CD4-positive, alpha-beta memory T cell (primary cell): ENCODE results near the gene TEDC1. TPM values are rescaled to one million over a fixed set of nuclear protein-coding genes. Genes with fewer than 3 reads are reported as not detected.

ENCODE experiments used
- CTCF ChIA-PET: fragments of 350-600 bp; sonication (Branson Sonifier 250); formaldehyde crosslinking; loops from one replicate; lab custom pipeline; 2021; ENCODE audit warnings: inconsistent platforms; ENCODE audit not compliant: partially characterized antibody; lab: Charles Lee
- POLR2A ChIA-PET: fragments of 350-600 bp; sonication (Branson Sonifier 250); formaldehyde crosslinking; loops from one replicate; lab custom pipeline; 2021; ENCODE audit not compliant: partially characterized antibody; lab: Charles Lee
- DNase-seq, 5 donors: peaks; one replicate each; pipeline versions ENCODE4 v3.0.0 to v3.0.0-alpha.2; 2020 to 2022; ENCODE audit warnings: mixed read lengths in 1 of 5
- H3K27ac ChIP-seq: one replicate; pipeline ENCODE4 v1.7.0; 2013; ENCODE audit warnings: low read depth, low read length
- H3K27me3 ChIP-seq: 2 replicates; pipeline ENCODE4 v1.7.0; 2013; ENCODE audit warnings: mild to moderate bottlenecking, low read length, moderate library complexity; ENCODE audit not compliant: insufficient read depth
- H3K36me3 ChIP-seq: 2 replicates; pipeline ENCODE4 v1.7.0; 2013; ENCODE audit warnings: mild to moderate bottlenecking, low read length, moderate library complexity; ENCODE audit not compliant: insufficient read depth
- H3K4me1 ChIP-seq: 2 replicates; pipeline ENCODE4 v1.7.0; 2013; ENCODE audit warnings: mild to moderate bottlenecking, low read length, moderate library complexity; ENCODE audit not compliant: insufficient read depth
- H3K4me3 ChIP-seq, 2 donors: one replicate each; pipeline ENCODE4 v1.7.0; 2013; ENCODE audit warnings: low read length in 2 of 2, mild to moderate bottlenecking in 1 of 2
- H3K9me3 ChIP-seq, 2 donors: one replicate each; pipeline ENCODE4 v1.7.0; 2013; ENCODE audit warnings: low read length in 2 of 2, control low read depth in 1 of 2; ENCODE audit not compliant: control insufficient read depth in 1 of 2
- H3K27ac Mint-ChIP-seq, 7 donors: one replicate each; pipeline ENCODE4 v1.8.0; 2020 to 2021; ENCODE audit warnings: mixed read lengths in 7 of 7, mild to moderate bottlenecking in 6 of 7, inconsistent platforms in 3 of 7, moderate library complexity in 3 of 7
- H3K27me3 Mint-ChIP-seq, 2 donors: one replicate each; pipeline ENCODE4 v1.8.0; 2020 to 2021; ENCODE audit warnings: mixed read lengths in 2 of 2
- H3K36me3 Mint-ChIP-seq, 2 donors: one replicate each; pipeline ENCODE4 v1.8.0; 2020 to 2021; ENCODE audit warnings: mixed read lengths in 2 of 2, inconsistent platforms in 1 of 2, mild to moderate bottlenecking in 1 of 2
- H3K4me1 Mint-ChIP-seq, 4 donors: one replicate each; pipeline ENCODE4 v1.8.0; 2020 to 2021; ENCODE audit warnings: mixed read lengths in 4 of 4, mild to moderate bottlenecking in 1 of 4
- H3K4me3 Mint-ChIP-seq, 8 donors: one replicate each; pipeline ENCODE4 v1.8.0; 2020 to 2021; ENCODE audit warnings: mixed read lengths in 8 of 8, mild to moderate bottlenecking in 7 of 8, moderate library complexity in 6 of 8, inconsistent platforms in 3 of 8
- H3K9me3 Mint-ChIP-seq, 8 donors: one replicate each; pipeline ENCODE4 v1.8.0; 2020 to 2021; ENCODE audit warnings: mixed read lengths in 8 of 8, mild to moderate bottlenecking in 5 of 8, inconsistent platforms in 3 of 8, moderate library complexity in 1 of 8
- intact Hi-C: fragments of 100-400 bp; cut with micrococcal nuclease; formaldehyde crosslinking; loops from one replicate; pipeline ENCODE4 v1.15.1; 2023
- polyA plus RNA-seq, 2 donors: library from polyadenylated mRNA; unstranded; fragments of 300-500 nt; fragmentation: Illumina TruSeq; gene quantifications; one replicate each; pipeline ENCODE4 v1.2.3, GENCODE V29; 2021
- total RNA-seq, 2 experiments: library from RNA; stranded (reverse); gene quantifications; one replicate each; pipeline ENCODE4 v1.2.3, GENCODE V29; 2021

The TEDC1 gene
- total and polyA plus RNA-seq, 4 experiments from 2014 or later: 10.2 to 30.2 (median 17.9) TPM

- H3K4me1 Mint-ChIP-seq: no peaks in the 10 kb centered on the region
- H3K4me1 ChIP-seq: no peaks in the 10 kb centered on the region
- DNase-seq: no peak
- intact Hi-C loops: no loop called here
- peaks cover 0 to 26% of the 10 kb centered on the region in 2 donors for H3K36me3 Mint-ChIP-seq
- H3K27ac ChIP-seq: no peak overlapping the region
- no peak overlapping the region for H3K4me3 ChIP-seq
- ChIA-PET CTCF (no interaction called here), POLR2A (no interaction called here)
- no peaks in the 10 kb centered on the region for H3K9me3 ChIP-seq
- H3K27ac Mint-ChIP-seq: no peak overlapping the region
- no peaks in the 10 kb centered on the region for H3K27me3 Mint-ChIP-seq
- no peak overlapping the region for H3K4me3 Mint-ChIP-seq
- H3K36me3 ChIP-seq: peaks cover 13% of the 10 kb centered on the region
- H3K27me3 ChIP-seq: no peaks in the 10 kb centered on the region
- peaks cover 0 to 2% (median 0%) of the 10 kb centered on the region in 8 donors for H3K9me3 Mint-ChIP-seq
These were observed 32.5 kb upstream of the TEDC1 start for GRCh38 chr14:105458571-105458970.

GRCh38 chr14:105460116-105460515, 30.9 kb upstream of the TEDC1 start:
- no peaks in the 10 kb centered on the region for H3K9me3 ChIP-seq
- H3K36me3 ChIP-seq: peaks cover 9% of the 10 kb centered on the region
- Mint-ChIP-seq H3K4me1 (no peaks in the 10 kb centered on the region), H3K36me3 (peaks cover 0 to 24% of the 10 kb centered on the region in 2 donors), H3K4me3 (no peak overlapping the region), H3K27me3 (no peaks in the 10 kb centered on the region), H3K9me3 (peaks cover 0 to 2% (median 0%) of the 10 kb centered on the region in 8 donors), H3K27ac (no peak overlapping the region)
- no peaks in the 10 kb centered on the region for H3K27me3 ChIP-seq
- no peak for DNase-seq
- POLR2A ChIA-PET: no interaction called here
- no peaks in the 10 kb centered on the region for H3K4me1 ChIP-seq
- CTCF ChIA-PET: no interaction called here
- H3K4me3 ChIP-seq: no peak overlapping the region
- intact Hi-C loops: no loop called here
- no peak overlapping the region for H3K27ac ChIP-seq

- Histone ChIP-seq H3K36me3 (peaks cover 9% of the 10 kb centered on the region), H3K27me3 (no peaks in the 10 kb centered on the region), H3K9me3 (no peaks in the 10 kb centered on the region), H3K27ac (no peak overlapping the region), H3K4me3 (no peak overlapping the region), H3K4me1 (no peaks in the 10 kb centered on the region)
- ChIA-PET CTCF (no interaction called here), POLR2A (no interaction called here)
- peaks cover 0 to 2% (median 0%) of the 10 kb centered on the region in 8 donors for H3K9me3 Mint-ChIP-seq
- H3K27ac Mint-ChIP-seq: peak overlapping the region in 1 of 7 donors; percentile 16
- H3K4me1 Mint-ChIP-seq: no peaks in the 10 kb centered on the region
- DNase-seq: no peak
- intact Hi-C loops: no loop called here
- peaks cover 0 to 21% of the 10 kb centered on the region in 2 donors for H3K36me3 Mint-ChIP-seq
- no peaks in the 10 kb centered on the region for H3K27me3 Mint-ChIP-seq
- no peak overlapping the region for H3K4me3 Mint-ChIP-seq
These were observed 30.4 kb upstream of the TEDC1 start for GRCh38 chr14:105460616-105461015.

- Mint-ChIP-seq H3K4me3 (no peak overlapping the region), H3K36me3 (peaks cover 0 to 19% of the 10 kb centered on the region in 2 donors), H3K27ac (peak overlapping the region in 1 of 7 donors; percentile 69), H3K9me3 (peaks cover 0 to 2% (median 0%) of the 10 kb centered on the region in 8 donors), H3K4me1 (no peaks in the 10 kb centered on the region), H3K27me3 (no peaks in the 10 kb centered on the region)
- Histone ChIP-seq H3K27me3 (no peaks in the 10 kb centered on the region), H3K27ac (no peak overlapping the region), H3K9me3 (no peaks in the 10 kb centered on the region), H3K4me3 (no peak overlapping the region), H3K4me1 (no peaks in the 10 kb centered on the region), H3K36me3 (peaks cover 8% of the 10 kb centered on the region)
- intact Hi-C loops: no loop called here
- DNase-seq: no peak
- ChIA-PET POLR2A (interaction anchor here (1.1 kb wide), 1 partner anchor 11 kb away, joined by 3 read pairs; no protein-coding TSS in a partner anchor), CTCF (no interaction called here)
These were observed 29.1 kb upstream of the TEDC1 start for GRCh38 chr14:105461903-105462302.

GRCh38 chr14:105464501-105464900, 26.5 kb upstream of the TEDC1 start:
- Mint-ChIP-seq H3K9me3 (peaks cover 0 to 2% (median 0%) of the 10 kb centered on the region in 8 donors), H3K4me3 (no peak overlapping the region), H3K27ac (no peak overlapping the region), H3K4me1 (no peaks in the 10 kb centered on the region), H3K36me3 (peaks cover 0 to 21% of the 10 kb centered on the region in 2 donors), H3K27me3 (no peaks in the 10 kb centered on the region)
- POLR2A ChIA-PET: no interaction called here
- no peak overlapping the region for H3K27ac ChIP-seq
- no peak overlapping the region for H3K4me3 ChIP-seq
- no peaks in the 10 kb centered on the region for H3K27me3 ChIP-seq
- CTCF ChIA-PET: no interaction called here
- no peak for DNase-seq
- no peaks in the 10 kb centered on the region for H3K4me1 ChIP-seq
- peaks cover 4% of the 10 kb centered on the region for H3K36me3 ChIP-seq
- intact Hi-C loops: no loop called here
- H3K9me3 ChIP-seq: no peaks in the 10 kb centered on the region

- POLR2A ChIA-PET: interaction anchor here (0.5 kb wide), 1 partner anchor 169 kb away, joined by 4 read pairs; no protein-coding TSS in a partner anchor
- Mint-ChIP-seq H3K9me3 (peaks cover 0 to 2% (median 0%) of the 10 kb centered on the region in 8 donors), H3K27ac (no peak overlapping the region), H3K36me3 (peaks cover 0 to 21% of the 10 kb centered on the region in 2 donors), H3K4me3 (no peak overlapping the region), H3K4me1 (no peaks in the 10 kb centered on the region), H3K27me3 (no peaks in the 10 kb centered on the region)
- Histone ChIP-seq H3K9me3 (no peaks in the 10 kb centered on the region), H3K36me3 (peaks cover 4% of the 10 kb centered on the region), H3K27me3 (no peaks in the 10 kb centered on the region), H3K4me1 (no peaks in the 10 kb centered on the region), H3K4me3 (no peak overlapping the region), H3K27ac (no peak overlapping the region)
- CTCF ChIA-PET: no interaction called here
- DNase-seq: no peak
- intact Hi-C loops: no loop called here
These were observed 25.6 kb upstream of the TEDC1 start for GRCh38 chr14:105465209-105466031.

- Mint-ChIP-seq H3K9me3 (peaks cover 0 to under 1% (median 0%) of the 10 kb centered on the region in 8 donors), H3K36me3 (peaks cover 0 to 13% of the 10 kb centered on the region in 2 donors), H3K4me3 (no peak overlapping the region), H3K27ac (no peak overlapping the region), H3K4me1 (no peaks in the 10 kb centered on the region), H3K27me3 (no peaks in the 10 kb centered on the region)
- H3K4me3 ChIP-seq: no peak overlapping the region
- no peak for DNase-seq
- no peaks in the 10 kb centered on the region for H3K36me3 ChIP-seq
- H3K27me3 ChIP-seq: no peaks in the 10 kb centered on the region
- H3K27ac ChIP-seq: no peak overlapping the region
- ChIA-PET CTCF (interaction anchor here (1.6 kb wide), 1 partner anchor 23 kb away, joined by 7 read pairs; no protein-coding TSS in a partner anchor), POLR2A (no interaction called here)
- no peaks in the 10 kb centered on the region for H3K9me3 ChIP-seq
- intact Hi-C loops: no loop called here
- no peaks in the 10 kb centered on the region for H3K4me1 ChIP-seq
These were observed 24.4 kb upstream of the TEDC1 start for GRCh38 chr14:105466531-105467248.
